HG03575 (cell line): ENCODE measurements around the gene C19orf25.
"Not testable (repeated sequence)": the region's sequence is repeated elsewhere in the genome, so short reads cannot be mapped to it uniquely, and the experiment has no call there.

ENCODE experiments used
- ATAC-seq: cut with Tn5 transposase; IDR thresholded peaks from one replicate; pipeline ENCODE4 v1.9.1; 2021; ENCODE audit not compliant: unreplicated experiment, insufficient number of reproducible peaks, low FRiP score; ENCODE audit errors: extremely low read depth

C19orf25 gene

GRCh38 chr19:1499231-1499630 is 20.2 kb upstream of the C19orf25 start:
- not testable (repeated sequence) for ATAC-seq

GRCh38 chr19:1497578-1498235 is 18.7 kb upstream of the C19orf25 start:
- no peak for ATAC-seq

- no peak for ATAC-seq
These were observed 17.9 kb upstream of the C19orf25 start for GRCh38 chr19:1496714-1497577.

- ATAC-seq: no peak
These were observed 17.0 kb upstream of the C19orf25 start for GRCh38 chr19:1495799-1496713.

- ATAC-seq: no peak
These were observed 16.2 kb upstream of the C19orf25 start for GRCh38 chr19:1495051-1495798.

GRCh38 chr19:1494115-1494815 is 15.2 kb upstream of the C19orf25 start:
- ATAC-seq: no peak

- ATAC-seq: no peak
These were observed 13.5 kb upstream of the C19orf25 start for GRCh38 chr19:1492474-1493006.

GRCh38 chr19:1491849-1492170 is 12.8 kb upstream of the C19orf25 start:
- no peak for ATAC-seq

- ATAC-seq: no peak
These were observed 12.3 kb upstream of the C19orf25 start, which contains the start of gene REEP6 for GRCh38 chr19:1491114-1491848. REEP6 (plus strand) TSS chr19:1491181; CDS start chr19:1491270, 89 bp downstream.

GRCh38 chr19:1490311-1491113 is 11.5 kb upstream of the C19orf25 start, which contains the start of gene PCSK4:
PCSK4 (minus strand) TSS chr19:1490350; CDS start chr19:1490346, 4 bp downstream.
- ATAC-seq: no peak

- ATAC-seq: no peak
These were observed 10.7 kb upstream of the C19orf25 start for GRCh38 chr19:1489463-1490310.

- ATAC-seq: no peak
These were observed 9.2 kb upstream of the C19orf25 start for GRCh38 chr19:1488282-1488601.

GRCh38 chr19:1487576-1488281 is 8.7 kb upstream of the C19orf25 start:
- no peak for ATAC-seq

GRCh38 chr19:1486720-1487575 is 7.9 kb upstream of the C19orf25 start:
- ATAC-seq: no peak
